ENCODE results near the gene OAF. TPM values are rescaled to one million over a fixed set of nuclear protein-coding genes. Genes with fewer than 3 reads are reported as not detected.
"Not testable (repeated sequence)": the region's sequence is repeated elsewhere in the genome, so short reads cannot be mapped to it uniquely, and the experiment has no call there.

OAF gene
- total RNA-seq, 2 donors from 2014 or later: 14.5 to 17.4 TPM

- Histone ChIP-seq H3K27ac (no peak overlapping the region), H3K9me3 (no peaks in the 10 kb centered on the region), H3K27me3 (replicated peaks; ENCODE audit: insufficient read depth) (no peaks in the 10 kb centered on the region), H3K36me3 (no peaks in the 10 kb centered on the region), H3K4me3 (no peak overlapping the region), H3K4me1 (replicated peaks) (no peaks in the 10 kb centered on the region)
- WGBS: 87% methylated on average over 5 of the region's 5 CpGs
- TF ChIP-seq POLR2AphosphoS5 (IDR thresholded peaks at IDR 0.05) (no peak), POLR2A (IDR thresholded peaks at IDR 0.05) (no peak), CTCF (IDR thresholded peaks at IDR 0.05) (no peak)
- DNase-seq (ENCODE audit: low spot score): no peak
- intact Hi-C loops (cut with DNase I): no loop called here
These were observed 57.9 kb downstream of the OAF start for GRCh38 chr11:120268686-120269085.

- Histone ChIP-seq H3K4me3 (no peak overlapping the region), H3K36me3 (no peaks in the 10 kb centered on the region), H3K27ac (no peak overlapping the region), H3K9me3 (no peaks in the 10 kb centered on the region), H3K27me3 (replicated peaks; ENCODE audit: insufficient read depth) (no peaks in the 10 kb centered on the region), H3K4me1 (replicated peaks) (no peaks in the 10 kb centered on the region)
- intact Hi-C loops (cut with DNase I): no loop called here
- no peak for DNase-seq (ENCODE audit: low spot score)
- TF ChIP-seq POLR2A (IDR thresholded peaks at IDR 0.05) (no peak), POLR2AphosphoS5 (IDR thresholded peaks at IDR 0.05) (no peak), CTCF (IDR thresholded peaks at IDR 0.05) (no peak)
- 93% methylated on average over 1 of the region's 1 CpG for WGBS
These were observed 59.6 kb downstream of the OAF start for GRCh38 chr11:120270386-120270785.

- 33% methylated on average over 5 of the region's 5 CpGs for WGBS
- H3K36me3 ChIP-seq: no peaks in the 10 kb centered on the region
- H3K4me1 ChIP-seq (replicated peaks): no peaks in the 10 kb centered on the region
- no peak for DNase-seq (ENCODE audit: low spot score)
- no peak overlapping the region for H3K4me3 ChIP-seq
- intact Hi-C loops (cut with DNase I): no loop called here
- H3K27ac ChIP-seq: no peak overlapping the region
- H3K9me3 ChIP-seq: no peaks in the 10 kb centered on the region
- TF ChIP-seq POLR2AphosphoS5 (IDR thresholded peaks at IDR 0.05) (no peak), POLR2A (IDR thresholded peaks at IDR 0.05) (no peak), CTCF (IDR thresholded peaks at IDR 0.05) (no peak)
- H3K27me3 ChIP-seq (replicated peaks; ENCODE audit: insufficient read depth): no peaks in the 10 kb centered on the region
These were observed 60.8 kb downstream of the OAF start for GRCh38 chr11:120271672-120272071.

GRCh38 chr11:120272303-120272702, 61.5 kb downstream of the OAF start:
- 95% methylated on average over 2 of the region's 2 CpGs for WGBS
- no peaks in the 10 kb centered on the region for H3K9me3 ChIP-seq
- no peak overlapping the region for H3K27ac ChIP-seq
- H3K4me3 ChIP-seq: no peak overlapping the region
- intact Hi-C loops (cut with DNase I): no loop called here
- H3K27me3 ChIP-seq (replicated peaks; ENCODE audit: insufficient read depth): no peaks in the 10 kb centered on the region
- DNase-seq (ENCODE audit: low spot score): no peak
- no peak for TF ChIP-seq CTCF (IDR thresholded peaks at IDR 0.05)
- TF ChIP-seq POLR2A (IDR thresholded peaks at IDR 0.05): no peak
- no peak for TF ChIP-seq POLR2AphosphoS5 (IDR thresholded peaks at IDR 0.05)
- H3K4me1 ChIP-seq (replicated peaks): no peaks in the 10 kb centered on the region
- H3K36me3 ChIP-seq: no peaks in the 10 kb centered on the region

GRCh38 chr11:120273432-120273831, 62.6 kb downstream of the OAF start:
- no peak for DNase-seq (ENCODE audit: low spot score)
- intact Hi-C loops (cut with DNase I): no loop called here
- no peak overlapping the region for H3K4me3 ChIP-seq
- TF ChIP-seq POLR2AphosphoS5 (IDR thresholded peaks at IDR 0.05) (no peak), POLR2A (IDR thresholded peaks at IDR 0.05) (no peak), CTCF (IDR thresholded peaks at IDR 0.05) (no peak)
- H3K27me3 ChIP-seq (replicated peaks; ENCODE audit: insufficient read depth): no peaks in the 10 kb centered on the region
- 96% methylated on average over 2 of the region's 2 CpGs for WGBS
- H3K9me3 ChIP-seq: no peaks in the 10 kb centered on the region
- no peak overlapping the region for H3K27ac ChIP-seq
- H3K4me1 ChIP-seq (replicated peaks): no peaks in the 10 kb centered on the region
- no peaks in the 10 kb centered on the region for H3K36me3 ChIP-seq

GRCh38 chr11:120273956-120274355, 63.1 kb downstream of the OAF start:
- DNase-seq (ENCODE audit: low spot score); H3K9me3 ChIP-seq; H3K4me3 ChIP-seq; H3K27ac ChIP-seq; H3K36me3 ChIP-seq; H3K27me3 ChIP-seq (replicated peaks; ENCODE audit: insufficient read depth); intact Hi-C loops (cut with DNase I); H3K4me1 ChIP-seq (replicated peaks): not testable (repeated sequence)
- WGBS: 97% methylated on average over 2 of the region's 2 CpGs
